Measurements from ENCODE around the gene GNG8. TPM values are rescaled to one million over a fixed set of nuclear protein-coding genes. Genes with fewer than 3 reads are reported as not detected.

The GNG8 gene
- total RNA-seq, 1 experiment from 2014 or later, result not detected

GRCh38 chr19:46660551-46661019, 24.6 kb upstream of the GNG8 start:
- H4K91ac ChIP-seq (ENCODE audit: insufficient read length, low read depth, low read length), result no peak overlapping the region
- DNase-seq, result no peak
- no peak overlapping the region for H3K4ac ChIP-seq (ENCODE audit: low read depth, low read length)
- H2BK5ac ChIP-seq (ENCODE audit: insufficient read length, low read length), result no peak overlapping the region
- H2BK20ac ChIP-seq (ENCODE audit: low read depth, low read length, poor library complexity, severe bottlenecking), result no peak overlapping the region
- no peak for TF ChIP-seq CTCF (conservative IDR thresholded peaks at IDR 0.05)
- Mint-ChIP-seq H3K4me1 (peaks cover 19 to 22% of the 10 kb centered on the region in 2 experiments), H3K27ac (no peak overlapping the region), H3K27me3 (ENCODE audit: low read depth) (peaks cover 45% of the 10 kb centered on the region), H3K36me3 (ENCODE audit: insufficient read depth in 1 of 3, low read depth in 3 of 3) (no peaks in the 10 kb centered on the region), H3K9me3 (no peaks in the 10 kb centered on the region; a peak in 1 of 5 replicates), H3K4me3 (peak overlapping the region; percentile 48 to 83)
- no peak overlapping the region for H2BK120ac ChIP-seq (ENCODE audit: low read depth, low read length, poor library complexity, severe bottlenecking)
- no peaks in the 10 kb centered on the region for H4K20me1 ChIP-seq (ENCODE audit: control insufficient read depth, insufficient read depth, insufficient read length)
- H3K9me3 ChIP-seq (ENCODE audit: control insufficient read depth, low read depth, low read length), result no peaks in the 10 kb centered on the region
- H3K4me2 ChIP-seq (ENCODE audit: insufficient read depth, insufficient read length, low read length), result peak overlapping the region; percentile 93
- no peak overlapping the region for H2AK5ac ChIP-seq (ENCODE audit: insufficient read length, low read length)
- no peak overlapping the region for H3K56ac ChIP-seq (ENCODE audit: insufficient read length, low read depth, low read length)
- H2BK15ac ChIP-seq (ENCODE audit: low read depth, low read length), result no peak overlapping the region
- H3K9ac ChIP-seq (ENCODE audit: extremely low read depth, insufficient read length, low read length), result no peak overlapping the region
- H3T11ph ChIP-seq (ENCODE audit: low read length), result no peak overlapping the region
- H3K4me1 ChIP-seq (ENCODE audit: insufficient read depth, low read length), result no peaks in the 10 kb centered on the region
- H3K14ac ChIP-seq (ENCODE audit: insufficient read depth, low read length), result no peak overlapping the region
- H2BK12ac ChIP-seq (ENCODE audit: insufficient read length, low read depth, low read length), result no peak overlapping the region
- no peaks in the 10 kb centered on the region for H3K79me1 ChIP-seq (ENCODE audit: insufficient read depth, low read depth, low read length, poor library complexity, severe bottlenecking)
- WGBS (ENCODE audit: extremely low coverage, insufficient read length, low lambda C conversion rate), result no CpG with 5 or more reads among the region's 40 CpGs
- peaks cover 15% of the 10 kb centered on the region for H3K23me2 ChIP-seq (ENCODE audit: insufficient read length, low read depth, low read length, poor library complexity, severe bottlenecking)
- no peak overlapping the region for H3K18ac ChIP-seq (ENCODE audit: insufficient read length, low read depth, low read length)
- H4K8ac ChIP-seq (replicated peaks; ENCODE audit: insufficient read length, low read depth, low read length), result no peak overlapping the region
- no peak overlapping the region for H4K5ac ChIP-seq (ENCODE audit: insufficient read length, low read depth, low read length)
- H2AFZ ChIP-seq (ENCODE audit: low read length), result no peak overlapping the region
- H3K27ac ChIP-seq (ENCODE audit: insufficient read length, low read depth, low read length), result no peak overlapping the region
- no peaks in the 10 kb centered on the region for H3K79me2 ChIP-seq (ENCODE audit: insufficient read depth, low read length)
- H3K23ac ChIP-seq (ENCODE audit: insufficient read length, low read depth, low read length), result no peak overlapping the region
- H3K27me3 ChIP-seq (ENCODE audit: insufficient read depth, low read length), result no peaks in the 10 kb centered on the region; the same call in 1 of the 2 replicates
